PC-3 (cell line): Measurements from ENCODE around the gene SH3TC1.

Experiments used
- CTCF ChIP-seq: fragments of 300-600 bp; sonication (generic); conservative IDR thresholded peaks from 2 replicates; pipeline ENCODE4 v1.5.1; 2017; ENCODE audit warnings: antibody characterized with exemption, low read depth, mild to moderate bottlenecking, low read length
- EZH2 ChIP-seq: fragments of 300-600 bp; sonication (generic); IDR thresholded peaks from one replicate; pipeline ENCODE4 v1.6.1; 2017; ENCODE audit warnings: antibody characterized with exemption, mild to moderate bottlenecking, low read length; ENCODE audit not compliant: unreplicated experiment

GRCh38 chr4:8278421-8279287 lies 79.6 kb downstream of the SH3TC1 start:
- TF ChIP-seq EZH2 = no peak
- no peak for TF ChIP-seq CTCF
